Uterus (tissue), 2 donors: ENCODE data around the gene ARID5B.

Source experiments
- CTCF ChIP-seq, 4 experiments: fragments of 200-600 bp in 2 of 4; fragments of 450-650 bp in 2 of 4; sonication (generic) in 2 of 4; IDR thresholded peaks; one replicate each; pipeline ENCODE4 v1.5.1; 2016 to 2019; ENCODE audit warnings: antibody characterized with exemption in 4 of 4, mild to moderate bottlenecking in 2 of 4, moderate library complexity in 1 of 4
- POLR2A ChIP-seq, 2 donors: fragments of 450-650 bp; IDR thresholded peaks; one replicate each; pipeline ENCODE4 v1.6.1; 2016; ENCODE audit warnings: antibody characterized with exemption in 2 of 2, mild to moderate bottlenecking in 1 of 2, moderate library complexity in 1 of 2

- TF ChIP-seq CTCF (IDR thresholded peaks at IDR 0.05) (no peak), POLR2A (IDR thresholded peaks at IDR 0.05) (no peak)
Measured at GRCh38 chr10:62021128-62021665, 119.7 kb downstream of the ARID5B start.
